H9 (cell line): ENCODE results near the gene EFCAB10. TPM values are rescaled to one million over a fixed set of nuclear protein-coding genes. Genes with fewer than 3 reads are reported as not detected.

Source experiments
- DNase-seq: peaks from one replicate; pipeline ENCODE4 v3.0.0-alpha.2; 2017
- H2AFZ ChIP-seq: one replicate; pipeline ENCODE4 v1.6.1; 2013; ENCODE audit warnings: mild to moderate bottlenecking, low read length, control low read depth, moderate library complexity
- H2AK5ac ChIP-seq: 2 replicates; pipeline ENCODE4 v1.6.1; 2013; ENCODE audit warnings: low read length, control low read depth, mixed read lengths; ENCODE audit not compliant: insufficient read length
- H2BK120ac ChIP-seq: one replicate; pipeline ENCODE4 v1.6.1; 2013; ENCODE audit warnings: low read depth, mild to moderate bottlenecking, low read length, control low read depth, inconsistent platforms; ENCODE audit not compliant: poor library complexity, severe bottlenecking
- H2BK12ac ChIP-seq: 2 replicates; pipeline ENCODE4 v1.6.1; 2013; ENCODE audit warnings: low read length, control low read depth, mixed read lengths, low read depth; ENCODE audit not compliant: insufficient read length
- H2BK15ac ChIP-seq: 2 replicates; pipeline ENCODE4 v1.6.1; 2013; ENCODE audit warnings: low read depth, low read length, control low read depth
- H2BK20ac ChIP-seq: one replicate; pipeline ENCODE4 v1.6.1; 2013; ENCODE audit warnings: low read depth, mild to moderate bottlenecking, low read length, control low read depth, inconsistent platforms; ENCODE audit not compliant: poor library complexity, severe bottlenecking
- H2BK5ac ChIP-seq: 2 replicates; pipeline ENCODE4 v1.6.1; 2013; ENCODE audit warnings: low read length, control low read depth, mixed read lengths; ENCODE audit not compliant: insufficient read length
- H3K14ac ChIP-seq: 2 replicates; pipeline ENCODE4 v1.6.1; 2013; ENCODE audit warnings: low read length, control low read depth; ENCODE audit not compliant: insufficient read depth
- H3K18ac ChIP-seq: 2 replicates; pipeline ENCODE4 v1.6.1; 2013; ENCODE audit warnings: low read depth, mild to moderate bottlenecking, mixed read lengths, low read length, control low read depth; ENCODE audit not compliant: insufficient read length
- H3K23ac ChIP-seq: 2 replicates; pipeline ENCODE4 v1.6.1; 2013; ENCODE audit warnings: low read length, control low read depth, mixed read lengths, low read depth; ENCODE audit not compliant: insufficient read length
- H3K23me2 ChIP-seq: 2 replicates; pipeline ENCODE4 v1.6.1; 2013; ENCODE audit warnings: low read depth, mild to moderate bottlenecking, mixed read lengths, low read length, control low read depth; ENCODE audit not compliant: insufficient read length, poor library complexity, severe bottlenecking
- H3K27ac ChIP-seq: 2 replicates; pipeline ENCODE4 v1.5.1; 2013; ENCODE audit warnings: low read length, control low read depth, mixed read lengths, low read depth; ENCODE audit not compliant: insufficient read length
- H3K27me3 ChIP-seq: 2 replicates; pipeline ENCODE4 v1.6.1; 2013; ENCODE audit warnings: low read length, control low read depth, inconsistent platforms; ENCODE audit not compliant: insufficient read depth
- H3K4ac ChIP-seq: 2 replicates; pipeline ENCODE4 v1.6.1; 2013; ENCODE audit warnings: low read depth, mild to moderate bottlenecking, control low read depth, inconsistent platforms, low read length, moderate library complexity
- H3K4me1 ChIP-seq: 2 replicates; pipeline ENCODE4 v1.6.1; 2013; ENCODE audit warnings: low read length, control low read depth, inconsistent platforms; ENCODE audit not compliant: insufficient read depth
- H3K4me2 ChIP-seq: 2 replicates; pipeline ENCODE4 v1.6.1; 2013; ENCODE audit warnings: low read length, control low read depth, mixed read lengths; ENCODE audit not compliant: insufficient read length, insufficient read depth
- H3K56ac ChIP-seq: 2 replicates; pipeline ENCODE4 v1.6.1; 2013; ENCODE audit warnings: low read depth, mild to moderate bottlenecking, mixed read lengths, low read length, control low read depth; ENCODE audit not compliant: insufficient read length
- H3K79me1 ChIP-seq: 2 replicates; pipeline ENCODE4 v1.6.1; 2013; ENCODE audit warnings: low read depth, mild to moderate bottlenecking, moderate library complexity, low read length, control low read depth, inconsistent platforms; ENCODE audit not compliant: insufficient read depth, poor library complexity, severe bottlenecking
- H3K79me2 ChIP-seq: 2 replicates; pipeline ENCODE4 v1.6.1; 2013; ENCODE audit warnings: low read length, control low read depth, inconsistent platforms; ENCODE audit not compliant: insufficient read depth
- H3K9ac ChIP-seq: 2 replicates; pipeline ENCODE4 v1.6.1; 2013; ENCODE audit warnings: low read length, control low read depth, mixed read lengths; ENCODE audit not compliant: insufficient read length; ENCODE audit errors: extremely low read depth
- H3K9me3 ChIP-seq: one replicate; pipeline ENCODE4 v1.6.1; 2013; ENCODE audit warnings: low read depth, low read length, inconsistent platforms; ENCODE audit not compliant: control insufficient read depth
- H3T11ph ChIP-seq: one replicate; pipeline ENCODE4 v1.6.1; 2013; ENCODE audit warnings: mild to moderate bottlenecking, low read length, control low read depth, inconsistent platforms
- H4K20me1 ChIP-seq: one replicate; pipeline ENCODE4 v1.6.1; 2013; ENCODE audit not compliant: control insufficient read depth, insufficient read length, insufficient read depth
- H4K5ac ChIP-seq: 2 replicates; pipeline ENCODE4 v1.6.1; 2013; ENCODE audit warnings: low read depth, mild to moderate bottlenecking, mixed read lengths, low read length, control low read depth; ENCODE audit not compliant: insufficient read length
- H4K8ac ChIP-seq: replicated peaks from 2 replicates; pipeline ENCODE4 v1.6.1; 2013; ENCODE audit warnings: low read length, control low read depth, mixed read lengths, low read depth; ENCODE audit not compliant: insufficient read length
- H4K91ac ChIP-seq: 2 replicates; pipeline ENCODE4 v1.6.1; 2013; ENCODE audit warnings: low read depth, mild to moderate bottlenecking, moderate library complexity, mixed read lengths, low read length, control low read depth; ENCODE audit not compliant: insufficient read length
- H3K27ac Mint-ChIP-seq, 3 experiments: 2 replicates in 2 of 3; 3 replicates in 1 of 3; pipeline ENCODE4 v1.8.0; 2020 to 2021; ENCODE audit warnings: mixed read lengths in 3 of 3, mild to moderate bottlenecking in 1 of 3, moderate library complexity in 1 of 3
- H3K27me3 Mint-ChIP-seq: 2 replicates; pipeline ENCODE4 v1.8.0; 2021; ENCODE audit warnings: low read depth, mild to moderate bottlenecking, moderate library complexity, mixed read lengths
- H3K36me3 Mint-ChIP-seq, 3 experiments: 2 replicates in 2 of 3; 3 replicates in 1 of 3; pipeline ENCODE4 v1.8.0; 2020 to 2021; ENCODE audit warnings: low read depth in 3 of 3, mixed read lengths in 3 of 3; ENCODE audit not compliant: insufficient read depth in 1 of 3
- H3K4me1 Mint-ChIP-seq, 2 experiments: 2 replicates each; pipeline ENCODE4 v1.8.0; 2020; ENCODE audit warnings: mixed read lengths in 2 of 2
- H3K4me3 Mint-ChIP-seq, 2 experiments: 2 replicates in 1 of 2; 3 replicates in 1 of 2; pipeline ENCODE4 v1.8.0; 2020 to 2021; ENCODE audit warnings: mild to moderate bottlenecking in 2 of 2, mixed read lengths in 2 of 2, moderate library complexity in 1 of 2
- H3K9me3 Mint-ChIP-seq, 2 experiments: 2 replicates in 1 of 2; 3 replicates in 1 of 2; pipeline ENCODE4 v1.8.0; 2020; ENCODE audit warnings: mild to moderate bottlenecking in 2 of 2, mixed read lengths in 2 of 2, moderate library complexity in 1 of 2
- WGBS: extraction: QIAGEN DNeasy Blood & Tissue Kit; methylation state at CpG from one replicate; pipeline ENCODE4 v1.1.7; 2013; ENCODE audit warnings: missing lambda C conversion rate, low lambda C conversion rate, mixed read lengths; ENCODE audit not compliant: insufficient read length; ENCODE audit errors: extremely low coverage; 5-methylcytosine and 5-hydroxymethylcytosine counted together
- total RNA-seq: library from RNA; stranded (reverse); gene quantifications from 2 replicates; pipeline ENCODE4 v1.2.1, GENCODE V29; 2021
- TF ChIP-seq, protein P1 (sequence below): fragments of 200-600 bp; sonication (generic); conservative IDR thresholded peaks from 3 replicates; pipeline ENCODE4 v1.8.0; 2021; ENCODE audit warnings: antibody characterized with exemption, mild to moderate bottlenecking

The EFCAB10 gene
- total RNA-seq, 1 experiment from 2014 or later: 1.5 TPM

DNA sequence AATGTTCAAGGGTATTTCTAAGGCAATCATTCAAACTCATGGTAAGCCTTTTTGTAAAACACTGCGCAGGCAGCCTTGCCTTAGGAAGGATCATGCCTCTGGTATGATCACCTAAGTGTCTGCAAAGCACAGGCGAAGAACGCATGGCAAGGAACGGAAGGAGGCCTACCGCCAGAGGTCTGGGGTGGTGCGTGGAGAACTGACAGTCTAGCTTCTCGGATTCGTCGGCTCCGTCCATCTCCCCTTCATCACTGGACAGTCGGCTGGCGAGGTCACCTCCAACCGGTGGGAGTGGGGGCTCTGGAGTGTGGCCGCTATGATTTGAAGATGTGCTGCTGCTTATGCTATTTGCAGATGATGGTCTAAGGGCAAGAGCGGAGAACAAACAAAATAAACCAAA is 42.6 kb upstream of the EFCAB10 start:
- H3K4me1 Mint-ChIP-seq: no peaks in the 10 kb centered on the region

More for the DNA sequence above, 42.6 kb upstream of the EFCAB10 start:
- Histone ChIP-seq H2AFZ (no peak overlapping the region), H3K79me1 (no peaks in the 10 kb centered on the region), H3K4me2 (no peak overlapping the region), H2BK120ac (no peak overlapping the region), H3K14ac (no peak overlapping the region), H3K18ac (no peak overlapping the region), H3K4me1 (no peaks in the 10 kb centered on the region), H4K5ac (no peak overlapping the region), H3K9ac (no peak overlapping the region), H2BK5ac (no peak overlapping the region), H3K9me3 (peaks cover 9% of the 10 kb centered on the region), H4K91ac (no peak overlapping the region), H2BK15ac (no peak overlapping the region), H3T11ph (no peak overlapping the region), H3K56ac (no peak overlapping the region), H3K27ac (no peak overlapping the region), H3K79me2 (peaks cover 4% of the 10 kb centered on the region; the same call in 1 of the 2 replicates), H2BK20ac (no peak overlapping the region), H3K23ac (no peak overlapping the region), H2AK5ac (no peak overlapping the region), H4K8ac (no peak overlapping the region), H3K4ac (no peak overlapping the region), H2BK12ac (no peak overlapping the region), H3K23me2 (no peaks in the 10 kb centered on the region), H3K27me3 (no peaks in the 10 kb centered on the region), H4K20me1 (peaks cover 2% of the 10 kb centered on the region)
- TF ChIP-seq, protein P1, sequence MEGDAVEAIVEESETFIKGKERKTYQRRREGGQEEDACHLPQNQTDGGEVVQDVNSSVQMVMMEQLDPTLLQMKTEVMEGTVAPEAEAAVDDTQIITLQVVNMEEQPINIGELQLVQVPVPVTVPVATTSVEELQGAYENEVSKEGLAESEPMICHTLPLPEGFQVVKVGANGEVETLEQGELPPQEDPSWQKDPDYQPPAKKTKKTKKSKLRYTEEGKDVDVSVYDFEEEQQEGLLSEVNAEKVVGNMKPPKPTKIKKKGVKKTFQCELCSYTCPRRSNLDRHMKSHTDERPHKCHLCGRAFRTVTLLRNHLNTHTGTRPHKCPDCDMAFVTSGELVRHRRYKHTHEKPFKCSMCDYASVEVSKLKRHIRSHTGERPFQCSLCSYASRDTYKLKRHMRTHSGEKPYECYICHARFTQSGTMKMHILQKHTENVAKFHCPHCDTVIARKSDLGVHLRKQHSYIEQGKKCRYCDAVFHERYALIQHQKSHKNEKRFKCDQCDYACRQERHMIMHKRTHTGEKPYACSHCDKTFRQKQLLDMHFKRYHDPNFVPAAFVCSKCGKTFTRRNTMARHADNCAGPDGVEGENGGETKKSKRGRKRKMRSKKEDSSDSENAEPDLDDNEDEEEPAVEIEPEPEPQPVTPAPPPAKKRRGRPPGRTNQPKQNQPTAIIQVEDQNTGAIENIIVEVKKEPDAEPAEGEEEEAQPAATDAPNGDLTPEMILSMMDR: no peak
- Mint-ChIP-seq H3K36me3 (peaks cover 43 to 68% (median 65%) of the 10 kb centered on the region in 3 experiments), H3K9me3 (peaks cover 13 to 15% of the 10 kb centered on the region in 2 experiments), H3K27ac (peak overlapping the region in 1 of 3 experiments; percentile 76; a peak in 3 of 7 replicates), H3K27me3 (no peaks in the 10 kb centered on the region), H3K4me3 (no peak overlapping the region)
- no CpG with 5 or more reads among the region's 15 CpGs for WGBS
- DNase-seq: no peak
